ENCODE measurements around the gene C1R.
"Not testable (repeated sequence)": the region's sequence is repeated elsewhere in the genome, so short reads cannot be mapped to it uniquely, and the experiment has no call there.

Gene C1R

DNA sequence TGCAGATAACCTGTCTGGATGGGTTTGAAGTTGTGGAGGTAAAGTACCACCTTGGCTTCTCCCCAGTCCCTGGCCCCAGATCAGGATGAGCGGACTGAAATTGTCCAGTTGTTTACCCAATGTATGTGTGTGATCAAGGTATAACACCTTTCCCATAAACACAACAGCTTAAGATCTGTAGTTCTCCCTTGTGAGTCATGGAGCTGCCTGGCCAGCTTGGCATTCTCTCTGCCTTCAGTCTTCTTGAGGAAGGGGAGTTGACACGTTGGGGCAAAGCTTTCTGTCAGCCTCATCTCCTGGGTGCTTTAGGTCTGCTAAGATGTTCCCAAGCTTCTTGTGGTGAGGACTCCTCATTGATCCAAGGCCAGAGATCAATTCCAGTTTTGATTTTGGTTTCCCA is 25.6 kb downstream of the C1R start:
- Histone ChIP-seq H3K9me3 (ENCODE audit: low read length) (no peaks in the 10 kb centered on the region), H2AFZ (ENCODE audit: low read depth, low read length) (no peak overlapping the region), H3K4me3 (ENCODE audit: low read length) (no peak overlapping the region), H3K27me3 (ENCODE audit: insufficient read depth, low read length) (no peaks in the 10 kb centered on the region), H3K36me3 (ENCODE audit: insufficient read depth, low read length) (no peaks in the 10 kb centered on the region), H3K4me1 (ENCODE audit: insufficient read depth, low read length) (no peaks in the 10 kb centered on the region)

DNA sequence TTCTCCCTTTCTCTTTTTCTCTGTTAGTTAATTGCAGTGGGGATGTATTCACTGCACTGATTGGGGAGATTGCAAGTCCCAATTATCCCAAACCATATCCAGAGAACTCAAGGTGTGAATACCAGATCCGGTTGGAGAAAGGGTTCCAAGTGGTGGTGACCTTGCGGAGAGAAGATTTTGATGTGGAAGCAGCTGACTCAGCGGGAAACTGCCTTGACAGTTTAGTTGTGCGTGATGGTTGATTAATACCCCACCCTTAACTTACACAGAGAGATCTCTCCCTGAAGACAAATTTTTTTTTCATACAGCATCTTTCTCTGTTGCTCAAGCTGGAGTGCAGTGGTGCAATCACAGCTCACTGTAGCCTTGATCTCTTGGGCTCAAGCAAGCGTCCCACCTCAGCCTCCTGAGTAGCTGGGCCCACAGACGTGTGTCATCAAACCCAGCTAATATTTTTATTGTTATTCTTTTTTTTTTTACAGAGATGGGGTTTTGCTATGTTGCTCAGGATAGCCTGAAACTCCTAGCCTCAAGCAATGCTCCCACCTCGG is 27.1 kb downstream of the C1R start:
- Histone ChIP-seq H3K9me3 (ENCODE audit: low read length) (no peaks in the 10 kb centered on the region), H2AFZ (ENCODE audit: low read depth, low read length) (no peak overlapping the region), H3K4me1 (ENCODE audit: insufficient read depth, low read length) (peaks cover 3% of the 10 kb centered on the region), H3K36me3 (ENCODE audit: insufficient read depth, low read length) (no peaks in the 10 kb centered on the region), H3K4me3 (ENCODE audit: low read length) (no peak overlapping the region), H3K27me3 (ENCODE audit: insufficient read depth, low read length) (no peaks in the 10 kb centered on the region)

DNA sequence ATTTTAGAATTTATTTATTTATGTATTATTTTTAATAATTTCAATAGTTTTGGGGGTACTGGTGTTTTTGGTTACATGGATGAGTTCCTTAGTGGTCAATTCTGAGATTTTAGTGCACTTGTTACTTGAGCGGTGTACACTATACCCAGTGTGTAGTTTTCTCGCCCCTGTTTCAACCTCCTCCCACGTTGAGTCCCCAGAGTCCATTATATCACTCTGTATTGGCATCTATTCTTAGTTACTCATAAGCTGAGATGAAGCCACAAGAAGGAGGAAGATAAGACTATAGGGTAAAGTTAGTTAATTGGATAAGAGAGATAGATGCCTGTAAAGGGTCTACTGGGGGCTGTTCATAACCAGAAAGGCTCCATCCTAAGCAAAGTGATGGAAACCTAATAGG is 27.7 kb downstream of the C1R start:
- Histone ChIP-seq H3K9me3 (ENCODE audit: low read length) (no peaks in the 10 kb centered on the region), H2AFZ (ENCODE audit: low read depth, low read length) (no peak overlapping the region), H3K4me3 (ENCODE audit: low read length) (no peak overlapping the region), H3K27me3 (ENCODE audit: insufficient read depth, low read length) (no peaks in the 10 kb centered on the region), H3K36me3 (ENCODE audit: insufficient read depth, low read length) (no peaks in the 10 kb centered on the region), H3K4me1 (ENCODE audit: insufficient read depth, low read length) (peaks cover 3% of the 10 kb centered on the region)

DNA sequence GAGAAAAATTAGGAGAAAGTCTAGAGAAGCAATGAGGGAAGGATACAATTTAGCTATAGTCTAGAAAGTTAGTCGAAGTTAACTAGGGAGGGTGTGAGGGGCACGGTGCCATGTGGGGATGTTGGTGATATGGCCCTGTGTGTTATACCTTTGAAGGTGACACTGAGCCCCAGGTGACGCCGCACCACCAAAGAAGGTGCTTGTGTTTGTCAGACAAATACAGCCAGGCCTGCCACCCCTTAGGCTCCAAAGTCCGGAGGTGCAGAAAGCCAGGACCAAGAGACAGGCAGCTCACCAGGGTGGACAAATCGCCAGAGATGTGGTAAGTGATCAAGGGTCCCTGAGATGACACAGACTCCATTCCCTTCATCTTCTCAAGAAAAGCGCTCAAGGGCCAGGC is 30.6 kb downstream of the C1R start:
- Histone ChIP-seq H3K27me3 (ENCODE audit: insufficient read depth, low read length) (no peaks in the 10 kb centered on the region), H3K36me3 (ENCODE audit: insufficient read depth, low read length) (no peaks in the 10 kb centered on the region), H3K4me3 (ENCODE audit: low read length) (no peak overlapping the region), H2AFZ (ENCODE audit: low read depth, low read length) (no peak overlapping the region), H3K9me3 (ENCODE audit: low read length) (no peaks in the 10 kb centered on the region), H3K4me1 (ENCODE audit: insufficient read depth, low read length) (peaks cover 3% of the 10 kb centered on the region)

DNA sequence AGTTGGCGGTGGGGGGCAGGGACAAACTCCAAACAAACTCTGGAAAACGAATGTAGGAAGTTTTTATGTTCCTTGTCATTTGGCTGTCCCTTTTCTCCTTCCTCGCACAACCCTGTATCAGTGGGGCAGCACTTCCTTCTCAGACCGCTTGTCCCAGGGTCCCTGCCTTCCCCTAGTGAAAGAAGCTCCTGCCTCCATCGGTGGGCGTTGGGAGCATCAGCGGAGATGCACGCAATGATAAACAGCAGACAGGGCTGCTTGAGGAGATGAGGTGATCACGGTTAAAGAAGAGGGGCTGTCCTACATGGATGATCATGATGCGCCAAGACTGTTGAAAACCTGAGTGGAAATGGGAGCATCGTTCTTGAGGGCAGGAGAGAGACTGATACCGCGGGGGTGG is 31.1 kb downstream of the C1R start:
- Histone ChIP-seq H3K27me3 (ENCODE audit: insufficient read depth, low read length) (no peaks in the 10 kb centered on the region), H3K36me3 (ENCODE audit: insufficient read depth, low read length) (no peaks in the 10 kb centered on the region), H3K4me1 (ENCODE audit: insufficient read depth, low read length) (peaks cover 3% of the 10 kb centered on the region), H3K4me3 (ENCODE audit: low read length) (no peak overlapping the region), H3K9me3 (ENCODE audit: low read length) (no peaks in the 10 kb centered on the region), H2AFZ (ENCODE audit: low read depth, low read length) (no peak overlapping the region)

DNA sequence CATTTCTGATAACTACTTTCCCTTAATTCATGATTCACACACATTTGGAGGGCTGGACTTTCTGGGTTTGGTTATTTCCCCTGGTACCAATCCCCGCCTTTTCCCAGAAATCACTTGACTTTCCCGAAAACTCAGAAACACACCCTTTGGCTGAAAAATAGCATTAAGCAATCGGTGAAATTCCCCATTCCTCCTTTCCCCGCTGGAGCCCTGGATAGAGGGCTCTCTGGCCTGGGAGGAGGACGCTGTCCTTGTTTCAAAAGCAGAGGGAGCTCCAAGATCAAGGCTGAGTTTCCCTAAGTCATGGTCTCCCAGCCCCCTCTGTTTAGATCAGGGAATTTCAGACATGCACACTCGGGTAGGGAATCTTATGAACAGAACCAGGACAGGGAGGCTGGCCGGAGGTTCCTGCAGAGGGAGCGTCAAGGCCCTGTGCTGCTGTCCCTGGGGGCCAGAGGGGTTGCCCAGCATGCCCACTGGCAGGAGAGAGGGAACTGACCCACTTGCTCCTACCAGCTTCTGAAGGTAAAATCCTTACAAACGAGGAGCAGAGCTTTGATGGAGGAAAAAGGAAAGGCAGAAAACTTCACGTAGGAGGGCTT is 31.8 kb downstream of the C1R start, which contains the start of gene C1S:
TSS of gene C1S (plus strand) at position 366 of the 602 bp plus-strand sequence. CDS start 1,195 bp downstream, outside the sequence.
- no peak within 1 kb of the TSS for H2AFZ ChIP-seq (ENCODE audit: low read depth, low read length)
- no peaks in the 10 kb centered on the region for H3K27me3 ChIP-seq (ENCODE audit: insufficient read depth, low read length)
- peaks cover 3% of the 10 kb centered on the region for H3K4me1 ChIP-seq (ENCODE audit: insufficient read depth, low read length)
- no peak within 1 kb of the TSS for H3K4me3 ChIP-seq (ENCODE audit: low read length)
- no peaks in the 10 kb centered on the region for H3K9me3 ChIP-seq (ENCODE audit: low read length)
- H3K36me3 ChIP-seq (ENCODE audit: insufficient read depth, low read length): no peaks in the 10 kb centered on the region

DNA sequence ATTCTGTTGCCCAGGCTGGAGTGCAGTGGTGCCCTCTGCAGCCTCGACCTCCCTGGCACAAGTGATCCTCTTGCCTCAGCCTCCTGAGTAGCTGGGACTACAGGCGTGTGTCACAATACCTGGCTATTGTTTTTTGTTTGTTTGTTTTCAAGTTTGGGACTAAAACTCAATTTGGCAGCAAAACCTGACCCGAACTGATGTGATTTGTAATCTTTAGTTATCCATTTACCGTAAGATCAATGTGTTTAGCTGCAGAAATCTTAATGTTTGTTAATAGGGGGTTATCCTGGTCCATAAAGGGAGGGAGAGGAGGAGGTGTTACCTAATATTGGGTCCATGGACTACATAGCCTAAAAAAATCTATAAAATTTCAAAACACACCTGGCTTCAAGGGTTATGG is 32.5 kb downstream of the C1R start:
- no peaks in the 10 kb centered on the region for H3K27me3 ChIP-seq (ENCODE audit: insufficient read depth, low read length)
- H3K4me3 ChIP-seq (ENCODE audit: low read length): no peak overlapping the region
- H3K36me3 ChIP-seq (ENCODE audit: insufficient read depth, low read length): no peaks in the 10 kb centered on the region
- H3K4me1 ChIP-seq (ENCODE audit: insufficient read depth, low read length): peaks cover 3% of the 10 kb centered on the region
- H3K9me3 ChIP-seq (ENCODE audit: low read length): no peaks in the 10 kb centered on the region
- no peak overlapping the region for H2AFZ ChIP-seq (ENCODE audit: low read depth, low read length)

DNA sequence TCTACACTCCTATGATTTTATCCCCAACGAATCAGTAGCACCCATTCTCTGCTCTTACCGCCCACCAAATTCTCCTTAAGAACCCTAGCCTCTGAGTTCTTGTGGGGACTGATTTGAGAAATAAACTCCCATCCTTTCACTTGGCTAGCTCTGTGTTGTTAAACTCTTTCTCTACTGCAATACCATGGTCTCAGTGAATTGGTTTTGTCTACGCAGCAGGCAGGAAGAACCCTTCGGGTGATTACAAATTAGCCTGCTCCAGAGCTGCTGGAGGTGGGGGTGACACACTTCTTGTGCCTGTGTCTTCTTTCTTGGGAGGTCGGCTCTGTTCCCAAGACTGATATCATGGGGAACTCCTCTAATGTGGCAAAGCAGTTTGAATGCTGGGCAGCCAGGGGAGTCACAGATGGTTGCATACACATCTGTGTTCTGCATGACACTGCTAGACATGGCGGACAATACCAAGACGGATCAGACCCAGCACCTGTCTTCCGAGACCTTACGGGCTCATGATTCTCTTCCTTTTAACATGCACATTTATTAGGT is 33.3 kb downstream of the C1R start:
- H3K9me3 ChIP-seq (ENCODE audit: low read length): no peaks in the 10 kb centered on the region
- H3K36me3 ChIP-seq (ENCODE audit: insufficient read depth, low read length): no peaks in the 10 kb centered on the region
- H3K27me3 ChIP-seq (ENCODE audit: insufficient read depth, low read length): no peaks in the 10 kb centered on the region
- peaks cover 3% of the 10 kb centered on the region for H3K4me1 ChIP-seq (ENCODE audit: insufficient read depth, low read length)
- H2AFZ ChIP-seq (ENCODE audit: low read depth, low read length): no peak overlapping the region
- no peak overlapping the region for H3K4me3 ChIP-seq (ENCODE audit: low read length)

DNA sequence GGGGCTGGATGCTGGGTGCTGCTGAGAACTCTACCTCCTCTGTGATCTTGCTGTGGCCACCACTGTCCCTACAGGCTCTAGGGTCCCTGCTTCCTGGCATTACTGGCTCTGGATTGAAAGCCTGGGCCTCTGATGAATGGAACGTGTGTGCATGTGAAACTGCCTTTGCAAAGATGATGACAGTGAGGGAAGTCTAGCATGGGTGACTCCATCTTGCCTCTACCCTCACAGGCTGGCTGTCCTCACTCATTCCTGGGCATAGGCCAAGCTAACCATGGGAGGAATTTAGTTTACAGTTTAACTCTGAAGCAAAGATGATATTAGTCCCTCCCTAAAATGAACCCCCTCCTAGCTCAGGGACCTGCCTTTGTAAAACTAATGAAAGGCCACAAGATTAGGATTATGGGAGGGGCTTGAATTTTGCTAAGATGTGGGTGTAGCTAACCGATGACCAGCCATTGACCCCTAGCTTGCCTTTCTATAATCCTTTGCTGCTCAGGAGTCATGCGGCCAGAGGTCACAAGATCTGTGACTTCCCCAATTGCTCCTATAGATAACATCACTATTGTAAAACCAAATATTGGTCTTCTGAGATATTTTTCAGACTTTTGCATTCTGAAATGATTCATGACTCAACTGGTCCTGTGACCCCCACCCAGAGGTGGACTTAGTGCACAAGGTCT is 33.9 kb downstream of the C1R start:
- Histone ChIP-seq H3K36me3 (ENCODE audit: insufficient read depth, low read length) (no peaks in the 10 kb centered on the region), H3K27me3 (ENCODE audit: insufficient read depth, low read length) (no peaks in the 10 kb centered on the region), H3K4me1 (ENCODE audit: insufficient read depth, low read length) (peaks cover 3% of the 10 kb centered on the region), H2AFZ (ENCODE audit: low read depth, low read length) (no peak overlapping the region), H3K9me3 (ENCODE audit: low read length) (no peaks in the 10 kb centered on the region), H3K4me3 (ENCODE audit: low read length) (no peak overlapping the region)

DNA sequence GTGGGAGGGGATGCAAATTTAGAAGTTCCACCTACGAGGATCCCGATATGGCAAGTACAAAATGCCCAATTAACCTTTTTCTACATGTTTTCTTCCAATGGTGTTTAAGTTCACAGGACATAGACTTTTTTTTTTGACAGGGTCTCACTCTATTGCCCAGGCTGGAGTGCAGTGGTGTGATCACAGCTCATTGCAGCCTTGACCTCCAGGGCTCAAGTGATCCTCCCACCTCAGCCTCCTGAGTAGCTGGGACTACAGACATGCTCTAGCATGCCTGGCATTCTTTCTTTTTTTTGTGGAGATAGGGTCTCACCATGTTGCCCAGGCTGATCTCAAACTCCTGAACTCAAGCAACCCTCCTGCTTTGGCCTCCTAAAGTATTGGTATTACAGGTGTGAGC is 36.5 kb downstream of the C1R start:
- H2AFZ ChIP-seq (ENCODE audit: low read depth, low read length); H3K4me1 ChIP-seq (ENCODE audit: insufficient read depth, low read length): not testable (repeated sequence)

DNA sequence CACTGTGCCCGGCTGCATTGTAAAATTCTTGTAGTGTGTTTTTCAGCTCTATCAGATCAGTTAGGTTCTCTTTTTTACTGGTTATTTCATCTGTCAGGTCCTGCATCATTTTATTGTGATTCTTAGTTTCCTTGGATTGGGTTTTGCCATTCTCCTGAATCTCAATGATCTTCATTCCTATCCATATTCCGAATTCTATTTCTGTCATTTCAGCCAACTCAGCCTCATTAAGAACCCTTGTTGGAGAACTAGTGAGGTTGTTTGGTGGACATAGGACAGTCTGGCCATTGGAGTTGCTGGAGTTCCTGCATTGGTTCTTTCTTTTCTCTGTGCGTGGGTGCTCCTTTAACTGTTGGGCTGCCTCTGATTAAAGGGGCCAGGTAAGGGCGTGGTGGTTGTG is 37.3 kb downstream of the C1R start:
- no peaks in the 10 kb centered on the region for H3K4me1 ChIP-seq (ENCODE audit: insufficient read depth, low read length)
- H3K27me3 ChIP-seq (ENCODE audit: insufficient read depth, low read length): peaks cover 2% of the 10 kb centered on the region
- H3K9me3 ChIP-seq (ENCODE audit: low read length): no peaks in the 10 kb centered on the region
- no peaks in the 10 kb centered on the region for H3K36me3 ChIP-seq (ENCODE audit: insufficient read depth, low read length)
- no peak overlapping the region for H2AFZ ChIP-seq (ENCODE audit: low read depth, low read length)
- no peak overlapping the region for H3K4me3 ChIP-seq (ENCODE audit: low read length)

More for the DNA sequence above, 36.5 kb downstream of the C1R start:
- H3K27me3 ChIP-seq (ENCODE audit: insufficient read depth, low read length); H3K9me3 ChIP-seq (ENCODE audit: low read length); H3K36me3 ChIP-seq (ENCODE audit: insufficient read depth, low read length); H3K4me3 ChIP-seq (ENCODE audit: low read length): not testable (repeated sequence)

DNA sequence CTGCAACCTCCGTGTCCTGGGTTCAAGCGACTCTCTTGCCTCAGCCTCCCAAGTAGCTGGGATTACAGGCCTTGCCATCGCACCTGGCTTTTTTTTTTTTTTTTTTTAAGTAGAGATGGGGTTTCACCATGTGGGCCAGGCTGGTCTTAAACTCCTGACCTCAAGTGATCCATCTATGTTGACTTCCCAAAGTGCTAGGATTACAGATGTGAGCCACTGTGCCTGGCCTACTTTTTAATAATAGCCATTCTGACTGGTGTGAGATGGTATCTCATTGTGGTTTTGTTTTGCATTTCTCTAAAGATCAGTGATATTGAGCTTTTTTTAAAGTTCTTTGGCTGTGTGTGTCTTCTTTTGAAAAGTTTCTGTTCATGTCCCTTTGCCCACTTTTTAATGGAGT is 42.3 kb downstream of the C1R start:
- H3K4me3 ChIP-seq (ENCODE audit: low read length); H3K36me3 ChIP-seq (ENCODE audit: insufficient read depth, low read length); H2AFZ ChIP-seq (ENCODE audit: low read depth, low read length); H3K9me3 ChIP-seq (ENCODE audit: low read length); H3K27me3 ChIP-seq (ENCODE audit: insufficient read depth, low read length); H3K4me1 ChIP-seq (ENCODE audit: insufficient read depth, low read length): not testable (repeated sequence)

DNA sequence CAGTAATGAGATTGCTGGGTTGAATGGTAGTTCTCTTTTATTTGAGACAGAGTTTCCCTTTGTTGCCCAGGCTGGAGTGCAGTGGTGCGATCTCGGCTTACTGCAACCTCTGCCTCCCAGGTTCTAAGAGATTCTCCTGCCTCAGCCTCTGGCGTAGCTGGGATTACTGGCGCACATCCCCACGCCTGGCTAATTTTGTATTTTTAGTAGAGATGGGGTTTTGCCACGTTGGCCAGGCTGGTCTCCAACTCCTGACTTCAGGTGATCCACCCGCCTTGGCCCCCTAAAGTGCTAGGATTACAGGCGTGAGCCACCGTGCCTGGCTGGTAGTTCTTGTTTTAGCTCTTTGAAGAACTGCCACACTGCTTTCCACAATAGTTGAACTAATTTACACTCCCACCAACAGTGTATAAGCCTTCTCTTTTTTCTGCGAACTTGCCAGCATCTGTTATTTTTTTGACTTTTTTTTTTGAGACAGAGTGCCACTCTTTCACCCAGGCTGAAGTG is 42.7 kb downstream of the C1R start:
- not testable (repeated sequence) for H3K9me3 ChIP-seq (ENCODE audit: low read length); H3K4me1 ChIP-seq (ENCODE audit: insufficient read depth, low read length); H3K36me3 ChIP-seq (ENCODE audit: insufficient read depth, low read length); H3K27me3 ChIP-seq (ENCODE audit: insufficient read depth, low read length); H3K4me3 ChIP-seq (ENCODE audit: low read length); H2AFZ ChIP-seq (ENCODE audit: low read depth, low read length)

Measured in neuron (in vitro differentiated cells).